K562 (cell line): ENCODE results near the gene PAFAH2. TPM values are rescaled to one million over a fixed set of nuclear protein-coding genes. Genes with fewer than 3 reads are reported as not detected.

Experiments used
- ATAC-seq: fragments of 200-7000 bp; cut with Tn5 transposase; 3 replicates; pipeline ENCODE4 v1.9.1; 2020; ENCODE audit warnings: moderate library complexity
- BruUV-seq: library from RNA; stranded (reverse); fragments of 400-500 nt; replicated peaks from 2 replicates; lab custom pipeline; 2021; lab: Mats Ljungman, UMichigan
- CTCF ChIA-PET: fragments of 300-600 bp; formaldehyde crosslinking; extraction: SDS; loops from one replicate; lab custom pipeline; 2021; ENCODE audit warnings: low intra/inter-chr PET ratio; lab: Yijun Ruan, JAX
- POLR2A ChIA-PET: fragments of 300-600, 350-650 bp; sonication (Branson Sonifier 250); formaldehyde crosslinking; extraction: SDS; loops from one replicate; lab custom pipeline; 2021; ENCODE audit warnings: antibody characterized with exemption, inconsistent platforms; lab: Yijun Ruan, JAX
- DNase-seq, 4 experiments: peaks; one replicate each; pipeline versions ENCODE4 v3.0.0 to v3.0.0-alpha.2; 2011 to 2018; ENCODE audit warnings: low spot score in 3 of 4, mixed read lengths in 3 of 4; ENCODE audit errors: extremely low read depth in 1 of 4
- FAIRE-seq: peaks from 2 replicates; lab custom pipeline; 2011; peaks lifted over from hg19 to GRCh38; lab: Jason Lieb, UNC
- H2AFZ ChIP-seq: 2 replicates; pipeline ENCODE4 v1.6.0; 2011; ENCODE audit warnings: low read depth, low read length, control low read depth, inconsistent platforms
- H3K27ac ChIP-seq: fragments of 200-600 bp; 3 replicates; pipeline ENCODE4 v1.8.0; 2011; ENCODE audit warnings: low read depth, mild to moderate bottlenecking, control low read depth, inconsistent platforms, low read length, moderate library complexity, mixed read lengths; ENCODE audit errors: extremely low read depth
- H3K27me3 ChIP-seq, 2 experiments: fragments of 300-600 bp in 1 of 2; 2 replicates in 1 of 2; 3 replicates in 1 of 2; pipeline versions ENCODE4 v1.6.0 to v1.8.0; 2011; ENCODE audit warnings: inconsistent platforms in 2 of 2, low read length in 2 of 2, mild to moderate bottlenecking in 1 of 2, mixed read lengths in 1 of 2, moderate library complexity in 1 of 2; ENCODE audit not compliant: control insufficient read depth in 2 of 2, insufficient read depth in 2 of 2
- H3K36me3 ChIP-seq: fragments of 300-600 bp; 3 replicates; pipeline ENCODE4 v1.8.0; 2011; ENCODE audit warnings: mild to moderate bottlenecking, low read length, inconsistent platforms; ENCODE audit not compliant: control insufficient read depth, insufficient read depth
- H3K4me1 ChIP-seq, 2 experiments: fragments of 200-600 bp in 1 of 2; replicated peaks in 1 of 2; 2 replicates in 1 of 2; 3 replicates in 1 of 2; pipeline versions ENCODE4 v1.5.1 to v1.8.0; 2011; ENCODE audit warnings: inconsistent platforms in 2 of 2, low read length in 2 of 2, mild to moderate bottlenecking in 1 of 2, mixed read lengths in 1 of 2, moderate library complexity in 1 of 2; ENCODE audit not compliant: control insufficient read depth in 2 of 2, insufficient read depth in 2 of 2
- H3K4me2 ChIP-seq: 2 replicates; pipeline ENCODE4 v1.6.1; 2011; ENCODE audit warnings: low read length, control low read depth, inconsistent platforms, mixed read lengths; ENCODE audit not compliant: insufficient read depth
- H3K4me3 ChIP-seq: fragments of 200-600 bp; sonication (generic), shearing (Covaris generic); 2 replicates; pipeline ENCODE4 v1.5.1; 2016; ENCODE audit warnings: control low read depth, inconsistent platforms
- H3K79me2 ChIP-seq: fragments of 200-600 bp; 3 replicates; pipeline ENCODE4 v1.8.0; 2011; ENCODE audit warnings: low read length, inconsistent platforms; ENCODE audit not compliant: control insufficient read depth, insufficient read depth
- H3K9ac ChIP-seq, 2 experiments: 2 replicates each; pipeline versions ENCODE4 v1.6.0 to v1.6.1; 2011; ENCODE audit warnings: low read depth in 2 of 2, low read length in 2 of 2, control low read depth in 1 of 2, inconsistent platforms in 1 of 2, mild to moderate bottlenecking in 1 of 2, mixed read lengths in 1 of 2; ENCODE audit not compliant: insufficient read depth in 1 of 2
- H3K9me1 ChIP-seq: one replicate; pipeline ENCODE4 v1.6.0; 2011; ENCODE audit warnings: inconsistent platforms, mild to moderate bottlenecking, low read length, moderate library complexity; ENCODE audit not compliant: control insufficient read depth, insufficient read depth
- H3K9me3 ChIP-seq: replicated peaks from 2 replicates; pipeline ENCODE4 v1.5.1; 2011; ENCODE audit warnings: low read depth, low read length, inconsistent platforms; ENCODE audit not compliant: control insufficient read depth, insufficient read depth
- H4K20me1 ChIP-seq: replicated peaks from 2 replicates; pipeline ENCODE4 v1.6.1; 2011; ENCODE audit warnings: low read length, inconsistent platforms, mixed read lengths; ENCODE audit not compliant: control insufficient read depth, insufficient read depth
- CEBPZ ChIP-seq: fragments of 150-350 bp; IDR thresholded peaks from 2 replicates; pipeline ENCODE4 v1.6.1; 2014; ENCODE audit warnings: low read depth, mild to moderate bottlenecking, low read length, borderline replicate concordance
- PHF21A ChIP-seq: fragments of 450-650 bp; IDR thresholded peaks from 2 replicates; pipeline ENCODE4 v1.6.1; 2017; ENCODE audit warnings: low read depth, borderline replicate concordance
- USF1 ChIP-seq: sonication (generic); formaldehyde crosslinking; IDR thresholded peaks from 2 replicates; pipeline ENCODE4 v1.9.0; 2022; ENCODE audit warnings: mild to moderate bottlenecking, missing genetic modification reagents
- WGBS: fragments of 100-300 bp; shearing (Covaris generic); methylation state at CpG from one replicate; pipeline ENCODE4 v1.1.6; 2016; ENCODE audit warnings: low coverage, mixed read lengths; ENCODE audit not compliant: insufficient coverage; ENCODE audit errors: missing lambda C conversion rate; 5-methylcytosine and 5-hydroxymethylcytosine counted together
- in situ Hi-C: fragments of 300-500 bp; cut with MboI; formaldehyde crosslinking; loops from 4 replicates; pipeline ENCODE4 v1.15.0; 2018; ENCODE audit warnings: inconsistent platforms, mixed read lengths
- intact Hi-C: fragments of 100-400 bp; cut with micrococcal nuclease; formaldehyde crosslinking; loops from 2 replicates; pipeline ENCODE4 v1.14.2; 2022
- polyA plus RNA-seq, 8 experiments: library from polyadenylated mRNA; depleted of rRNA in 4 of 8; stranded (reverse) in 5 of 8; unstranded in 3 of 8; fragments of >200 nt; fragmentation: Nextera tagmentation in 2 of 8; fragmentation: Illumina TruSeq in 1 of 8; extraction: Ambion mirVana in 2 of 8; extraction: Trizol in 1 of 8; gene quantifications; 2 replicates each; pipeline versions ENCODE4 v1.2.1 to v1.2.3, GENCODE V29; 2011 to 2014; ENCODE audit warnings: inconsistent platforms in 1 of 8, missing spikeins in 1 of 8
- total RNA-seq, 7 experiments: library from RNA; depleted of rRNA in 6 of 7; stranded (reverse); fragments of >200 nt in 6 of 7; fragmentation: Illumina TruSeq in 2 of 7; extraction: Trizol in 2 of 7; gene quantifications; 2 replicates each; pipeline versions ENCODE4 v1.2.1 to v1.2.3, GENCODE V29; 2011 to 2021; ENCODE audit warnings: low replicate concordance in 1 of 7

Gene PAFAH2
- total and polyA plus RNA-seq, 9 of the 15 experiments (the other 6 are each of a cell fraction or from before 2014, with no cell fraction given), result 4.2 to 10.9 (median 6.8) TPM

GRCh38 chr1:25989440-25990234, 8.2 kb downstream of the PAFAH2 start:
- Histone ChIP-seq H3K4me2 (no peak overlapping the region), H3K9me1 (no peaks in the 10 kb centered on the region), H3K4me3 (no peak overlapping the region), H3K79me2 (no peaks in the 10 kb centered on the region), H3K36me3 (peaks cover 23% of the 10 kb centered on the region; the same call in 2 of the 3 replicates), H3K4me1 (peaks cover 17 to 37% of the 10 kb centered on the region in 2 experiments), H3K9me3 (no peaks in the 10 kb centered on the region), H4K20me1 (no peaks in the 10 kb centered on the region), H3K27ac (no peak overlapping the region), H3K27me3 (no peaks in the 10 kb centered on the region), H2AFZ (no peak overlapping the region)
- 73% methylated on average over 11 of the region's 11 CpGs for WGBS
- no peak for DNase-seq
- intact Hi-C loops (loop anchor here (10.0 kb wide), 1 partner anchor 165 kb away; no protein-coding TSS in a partner anchor), in situ Hi-C loops (no loop called here)
- no peak for ATAC-seq
- ChIA-PET POLR2A (interaction anchor here (0.6 to 1.3 kb wide), 7 partner anchors 10 to 159 kb away, joined by 3 to 5 read pairs (median 3); no protein-coding TSS in a partner anchor), CTCF (no interaction called here)
- TF ChIP-seq PHF21A (peak; percentile 12; the same call in 1 of the 2 replicates), CEBPZ (no peak), USF1 (no peak)
- TF ChIP-seq, all 486 proteins: peak for 1
- BruUV-seq, result no TSS peak
- FAIRE-seq, result no peak
- no peak overlapping the region for H3K9ac ChIP-seq
